Heart left ventricle (tissue), 16 donors: ENCODE data around the gene ZKSCAN5. TPM values are rescaled to one million over a fixed set of nuclear protein-coding genes. Genes with fewer than 3 reads are reported as not detected.
A peak's percentile ranks its signal among the peaks of the same experiment; 100 is the strongest.

Experiments
- ATAC-seq, 4 donors: fragments of 200-7000 bp; cut with Tn5 transposase; one replicate each; pipeline ENCODE4 v1.9.1; 2020 to 2022; ENCODE audit warnings: moderate library complexity in 4 of 4, mild to moderate bottlenecking in 3 of 4, moderate number of reproducible peaks in 1 of 4
- DNase-seq, 5 donors: peaks; one replicate each; pipeline ENCODE4 v3.0.0-alpha.2; 2020
- H3K27ac ChIP-seq, 12 donors: fragments of 200-600 bp; sonication (generic) in 4 of 12; one replicate each; pipeline versions ENCODE4 v1.5.0 to v1.8.0; 2016 to 2022; ENCODE audit warnings: mild to moderate bottlenecking in 2 of 12
- H3K27me3 ChIP-seq, 9 donors: fragments of 200-600 bp; sonication (generic) in 2 of 9; one replicate each; pipeline versions ENCODE4 v1.5.1 to v1.8.0; 2016 to 2022; ENCODE audit warnings: mild to moderate bottlenecking in 3 of 9
- H3K36me3 ChIP-seq, 9 donors: fragments of 200-600 bp; sonication (generic) in 2 of 9; one replicate each; pipeline versions ENCODE4 v1.5.0 to v1.8.0; 2018 to 2022; ENCODE audit warnings: mild to moderate bottlenecking in 2 of 9
- H3K4me1 ChIP-seq, 12 donors: fragments of 200-600 bp; sonication (generic) in 4 of 12; one replicate each; pipeline versions ENCODE4 v1.5.0 to v1.8.0; 2016 to 2022; ENCODE audit warnings: mild to moderate bottlenecking in 3 of 12
- H3K4me3 ChIP-seq, 12 donors: fragments of 200-600 bp; sonication (generic) in 4 of 12; one replicate each; pipeline versions ENCODE4 v1.5.0 to v1.8.0; 2017 to 2022; ENCODE audit warnings: mild to moderate bottlenecking in 9 of 12, moderate library complexity in 4 of 12
- H3K9me3 ChIP-seq, 12 donors: fragments of 200-600 bp; sonication (generic) in 4 of 12; one replicate each; pipeline versions ENCODE4 v1.5.0 to v1.8.0; 2016 to 2022; ENCODE audit warnings: mild to moderate bottlenecking in 1 of 12
- CTCF ChIP-seq, 12 donors: fragments of 200-600 bp; sonication (generic) in 4 of 12; IDR thresholded peaks; one replicate each; pipeline versions ENCODE4 v1.5.0 to v1.8.0; 2018 to 2022; ENCODE audit warnings: antibody characterized with exemption in 12 of 12, mild to moderate bottlenecking in 5 of 12
- POLR2A ChIP-seq, 2 donors: fragments of 450-650 bp; IDR thresholded peaks; one replicate each; pipeline ENCODE4 v1.6.1; 2017; ENCODE audit warnings: antibody characterized with exemption in 2 of 2, mild to moderate bottlenecking in 2 of 2, moderate library complexity in 2 of 2
- WGBS, 4 donors: extraction: QIAGEN DNeasy Blood & Tissue Kit in 2 of 4; methylation state at CpG; one replicate each; pipeline versions ENCODE4 v1.1.5 to v1.1.7; 2013 to 2018; 5-methylcytosine and 5-hydroxymethylcytosine counted together
- intact Hi-C, 10 donors: fragments of 100-400 bp; cut with DNase I; formaldehyde crosslinking; loops; one replicate each; pipeline versions ENCODE4 v1.11.1 to v1.14.2; 2022
- polyA plus RNA-seq, 2 donors: library from polyadenylated mRNA; stranded (reverse); fragments of 200-250 nt; gene quantifications; one replicate each; pipeline ENCODE4 v1.2.3, GENCODE V29; 2013
- total RNA-seq, 9 donors: library from RNA; depleted of rRNA in 2 of 9; stranded (reverse); fragments of >200 nt in 2 of 9; fragmentation: NEBNext Ultra II Directional in 3 of 9; extraction: Animal tissue kit (Norgen Biotek cat#: 25700) in 3 of 9; gene quantifications; one replicate each; pipeline versions ENCODE4 v1.1.0 to v1.2.4, GENCODE V29; 2016 to 2023
- donor health status: ischemic (EF 13 %, LVEDD 7.1; RV severe dilation, severe dysfunction).
- donor health status: healthy with polysubstance abuse.
- donor health status: DM: no; HTN: yes; CAD: no.
- donor health status: DM: no; HTN: no; CAD: no.
- donor health status: ischemic (EF 25% LVEDD 6.9; RV normal size, moderate dysfunction).
- donor health status: ischemic (EF 25% LVEDD 5.7; RV mildly dilated, moderate dysfunction).
- donor health status: healthy.
- donor health status: DM: yes; HTN: yes; CAD: no.
- donor health status: ischemic (EF 35%, LVEDD 5.7; RV mildly dilated, moderate dysfunction).
- donor health status: nonischemic (EF 11% LVEDD 7.7; RV severe dilation, severe dysfunction).
- donor health status: DM: yes; HTN: yes; CAD: no.
- donor health status: PGD.
- donor health status: ischemic (EF 29% LVEDD 5.4; RV normal size, mild dysfunction).
- donor health status: nonischemic (EF 23%, LVEDD 6.1; RV moderate dilation, normal function).

ZKSCAN5 gene
- total and polyA plus RNA-seq, 11 donors, result 2.1 to 9.6 (median 6.2) TPM

GRCh38 chr7:99478464-99479440 is 25.7 kb upstream of the ZKSCAN5 start:
- TF ChIP-seq POLR2A (IDR thresholded peaks at IDR 0.05) (no peak), CTCF (IDR thresholded peaks at IDR 0.05) (no peak)
- WGBS, 4 donors, result 63 to 68% (median 65%) methylated on average over 12 to 15 of the region's 15 CpGs
- peak in 1 of 5 donors; percentile 44 for DNase-seq
- Histone ChIP-seq H3K27me3 (no peaks in the 10 kb centered on the region), H3K27ac (peak overlapping the region in 11 of 12 donors; percentile 12 to 68 (median 42)), H3K9me3 (no peaks in the 10 kb centered on the region), H3K36me3 (peaks cover 0 to 49% (median 22%) of the 10 kb centered on the region in 9 donors), H3K4me1 (peaks cover 0 to 26% (median 14%) of the 10 kb centered on the region in 12 donors), H3K4me3 (no peak overlapping the region)
- peak in 3 of 4 donors; percentile 48 to 68 (median 50) for ATAC-seq
- intact Hi-C loops, result no loop called here

- no peak for DNase-seq
- no peak overlapping the region for H3K4me3 ChIP-seq
- H3K27me3 ChIP-seq, result no peaks in the 10 kb centered on the region
- no peaks in the 10 kb centered on the region for H3K4me1 ChIP-seq
- ATAC-seq, result no peak
- WGBS, 4 donors, result 87 to 92% (median 91%) methylated on average over 5 of the region's 5 CpGs
- intact Hi-C loops, result no loop called here
- peaks cover 0 to 62% (median 33%) of the 10 kb centered on the region in 9 donors for H3K36me3 ChIP-seq
- no peak overlapping the region for H3K27ac ChIP-seq
- TF ChIP-seq POLR2A (IDR thresholded peaks at IDR 0.05) (no peak), CTCF (IDR thresholded peaks at IDR 0.05) (no peak)
- H3K9me3 ChIP-seq, result no peaks in the 10 kb centered on the region
These were observed 19.4 kb upstream of the ZKSCAN5 start for GRCh38 chr7:99485094-99485493.

GRCh38 chr7:99489235-99489634 is 15.2 kb upstream of the ZKSCAN5 start:
- H3K27ac ChIP-seq, result no peak overlapping the region
- TF ChIP-seq CTCF (IDR thresholded peaks at IDR 0.05) (no peak), POLR2A (IDR thresholded peaks at IDR 0.05) (no peak)
- no peak overlapping the region for H3K4me3 ChIP-seq
- H3K27me3 ChIP-seq, result no peaks in the 10 kb centered on the region
- peaks cover 11 to 57% (median 37%) of the 10 kb centered on the region in 9 donors for H3K36me3 ChIP-seq
- H3K4me1 ChIP-seq, result no peaks in the 10 kb centered on the region
- DNase-seq (no peak), ATAC-seq (no peak)
- H3K9me3 ChIP-seq, result peaks cover 0 to 32% (median 13%) of the 10 kb centered on the region in 12 donors
- intact Hi-C loops, result no loop called here
- WGBS, 4 donors, result 86 to 94% (median 93%) methylated on average over 4 of the region's 4 CpGs

- TF ChIP-seq CTCF (IDR thresholded peaks at IDR 0.05) (no peak), POLR2A (IDR thresholded peaks at IDR 0.05) (no peak)
- H3K4me1 ChIP-seq, result no peaks in the 10 kb centered on the region
These were observed 13.6 kb upstream of the ZKSCAN5 start for GRCh38 chr7:99490878-99491277.

More at GRCh38 chr7:99490878-99491277, 13.6 kb upstream of the ZKSCAN5 start:
- WGBS, 4 donors, result 55 to 73% (median 70%) methylated on average over 3 of the region's 3 CpGs
- no peak overlapping the region for H3K4me3 ChIP-seq
- no peak overlapping the region for H3K27ac ChIP-seq
- DNase-seq, result no peak
- H3K9me3 ChIP-seq, result peaks cover 0 to 46% (median 18%) of the 10 kb centered on the region in 12 donors
- H3K36me3 ChIP-seq, result peaks cover 17 to 61% (median 45%) of the 10 kb centered on the region in 9 donors
- no peak for ATAC-seq
- no peaks in the 10 kb centered on the region for H3K27me3 ChIP-seq
- intact Hi-C loops, result loop anchor here in 1 of 10 donors (10.0 kb wide), 1 partner anchor 124 kb away; the partner anchor contains the start of gene ZSCAN25
